Upper lobe of left lung (tissue), 6 donors: ENCODE results near the gene DBH. TPM values are rescaled to one million over a fixed set of nuclear protein-coding genes. Genes with fewer than 3 reads are reported as not detected.

Experiments
- ATAC-seq, 2 donors: fragments of 200-7000 bp; cut with Tn5 transposase; one replicate each; pipeline ENCODE4 v1.9.1; 2022; ENCODE audit warnings: mild to moderate bottlenecking in 2 of 2, moderate library complexity in 2 of 2; ENCODE audit not compliant: low FRiP score in 2 of 2
- DNase-seq, 2 donors: peaks; one replicate each; pipeline ENCODE4 v3.0.0-alpha.2; 2019 to 2020
- H3K27ac ChIP-seq, 4 donors: fragments of 200-600 bp; sonication (generic); one replicate each; pipeline ENCODE4 v1.5.1; 2016 to 2019
- H3K27me3 ChIP-seq, 4 donors: fragments of 200-600 bp; sonication (generic); one replicate each; pipeline ENCODE4 v1.5.1; 2017 to 2019
- H3K36me3 ChIP-seq, 4 donors: fragments of 200-600 bp; sonication (generic); one replicate each; pipeline ENCODE4 v1.5.1; 2016 to 2019
- H3K4me1 ChIP-seq, 4 donors: fragments of 200-600 bp; sonication (generic); one replicate each; pipeline ENCODE4 v1.5.1; 2018 to 2019
- H3K4me3 ChIP-seq, 4 donors: fragments of 200-600 bp; sonication (generic); one replicate each; pipeline ENCODE4 v1.5.1; 2017 to 2019; ENCODE audit warnings: mild to moderate bottlenecking in 2 of 4, moderate library complexity in 1 of 4
- H3K9me3 ChIP-seq, 4 donors: fragments of 200-600 bp; sonication (generic); one replicate each; pipeline ENCODE4 v1.5.1; 2018 to 2019
- CTCF ChIP-seq, 6 experiments: fragments of 450-650 bp in 4 of 6; fragments of 200-600 bp in 2 of 6; sonication (generic) in 2 of 6; IDR thresholded peaks; one replicate each; pipeline ENCODE4 v1.5.1; 2016 to 2019; ENCODE audit warnings: antibody characterized with exemption in 6 of 6
- EP300 ChIP-seq, 4 donors: sonication (generic); formaldehyde crosslinking; IDR thresholded peaks; one replicate each; pipeline ENCODE4 v1.5.1; 2017; ENCODE audit warnings: antibody characterized with exemption in 4 of 4, control low read depth in 2 of 4
- POLR2A ChIP-seq, 4 donors: fragments of 450-650 bp; IDR thresholded peaks; one replicate each; pipeline ENCODE4 v1.5.1; 2016 to 2017; ENCODE audit warnings: antibody characterized with exemption in 4 of 4, mild to moderate bottlenecking in 2 of 4
- POLR2AphosphoS5 ChIP-seq, 2 donors: sonication (generic); formaldehyde crosslinking; IDR thresholded peaks; one replicate each; pipeline ENCODE4 v1.5.1; 2017; ENCODE audit warnings: antibody characterized with exemption in 2 of 2
- WGBS, 2 donors: methylation state at CpG; one replicate each; pipeline ENCODE4 v1.1.5; 2017 to 2018; 5-methylcytosine and 5-hydroxymethylcytosine counted together
- total RNA-seq, 6 donors: library from RNA; depleted of rRNA in 4 of 6; stranded (reverse); fragments of >200 nt in 4 of 6; gene quantifications; one replicate each; pipeline versions ENCODE4 v1.1.0 to v1.2.1, GENCODE V29; 2016 to 2021
- donor health status: DM: no; HTN: no; CAD: no; lungs with moderate emphysema.
- donor health status: DM: no; HTN: yes; CAD: no; lungs with severe emphysema.

Gene DBH
- total RNA-seq, 6 donors from 2014 or later = 0.27 TPM; not detected in 5

- Histone ChIP-seq H3K4me1 (peaks cover 0 to 9% (median 1%) of the 10 kb centered on the region in 4 donors), H3K27me3 (no peaks in the 10 kb centered on the region), H3K36me3 (no peaks in the 10 kb centered on the region), H3K9me3 (no peaks in the 10 kb centered on the region), H3K4me3 (peak overlapping the region in 1 of 4 donors; percentile 25), H3K27ac (no peak overlapping the region)
- ATAC-seq = no peak
- no peak for TF ChIP-seq POLR2A (IDR thresholded peaks at IDR 0.05)
- no peak for TF ChIP-seq CTCF (IDR thresholded peaks at IDR 0.05)
- TF ChIP-seq POLR2AphosphoS5 (IDR thresholded peaks at IDR 0.05) = no peak
- no peak for TF ChIP-seq EP300 (IDR thresholded peaks at IDR 0.05)
- WGBS, 2 donors = 68 to 76% methylated on average over 8 to 11 of the region's 11 CpGs
- DNase-seq = no peak
Observed at GRCh38 chr9:133666845-133667244, 30.7 kb downstream of the DBH start.

- Histone ChIP-seq H3K4me3 (no peak overlapping the region), H3K36me3 (no peaks in the 10 kb centered on the region), H3K27me3 (no peaks in the 10 kb centered on the region), H3K27ac (no peak overlapping the region), H3K4me1 (peaks cover 0 to 9% (median 1%) of the 10 kb centered on the region in 4 donors), H3K9me3 (no peaks in the 10 kb centered on the region)
- ATAC-seq (no peak), DNase-seq (no peak)
- 53 to 73% methylated on average over 12 to 16 of the region's 17 CpGs for WGBS, 2 donors
- TF ChIP-seq CTCF (IDR thresholded peaks at IDR 0.05) = no peak
- no peak for TF ChIP-seq POLR2AphosphoS5 (IDR thresholded peaks at IDR 0.05)
- no peak for TF ChIP-seq POLR2A (IDR thresholded peaks at IDR 0.05)
- no peak for TF ChIP-seq EP300 (IDR thresholded peaks at IDR 0.05)
Observed at GRCh38 chr9:133667759-133668450, 31.7 kb downstream of the DBH start.

- WGBS, 2 donors = 76 to 93% methylated on average over 3 to 12 of the region's 16 CpGs
- Histone ChIP-seq H3K4me1 (peaks cover 0 to 9% (median 1%) of the 10 kb centered on the region in 4 donors), H3K36me3 (no peaks in the 10 kb centered on the region), H3K27ac (no peak overlapping the region), H3K9me3 (no peaks in the 10 kb centered on the region), H3K4me3 (no peak overlapping the region), H3K27me3 (no peaks in the 10 kb centered on the region)
- no peak for ATAC-seq
- DNase-seq = no peak
- TF ChIP-seq EP300 (IDR thresholded peaks at IDR 0.05) (no peak), POLR2A (IDR thresholded peaks at IDR 0.05) (no peak), CTCF (IDR thresholded peaks at IDR 0.05) (no peak), POLR2AphosphoS5 (IDR thresholded peaks at IDR 0.05) (no peak)
Observed at GRCh38 chr9:133669182-133669801, 33.1 kb downstream of the DBH start.

GRCh38 chr9:133670466-133670865, 34.3 kb downstream of the DBH start:
- Histone ChIP-seq H3K9me3 (no peaks in the 10 kb centered on the region), H3K4me3 (no peak overlapping the region), H3K4me1 (peaks cover 0 to 9% (median 1%) of the 10 kb centered on the region in 4 donors), H3K36me3 (no peaks in the 10 kb centered on the region), H3K27me3 (no peaks in the 10 kb centered on the region), H3K27ac (no peak overlapping the region)
- 93% methylated on average over 16 of the region's 17 CpGs; no CpG with 5 or more reads in 1 of the 2 donors for WGBS, 2 donors
- peak in 1 of 2 donors; percentile 74 for DNase-seq
- ATAC-seq = no peak
- TF ChIP-seq POLR2AphosphoS5 (IDR thresholded peaks at IDR 0.05) = no peak
- no peak for TF ChIP-seq POLR2A (IDR thresholded peaks at IDR 0.05)
- no peak for TF ChIP-seq CTCF (IDR thresholded peaks at IDR 0.05)
